ENCODE measurements around the gene ITLN1.

The ITLN1 gene

DNA sequence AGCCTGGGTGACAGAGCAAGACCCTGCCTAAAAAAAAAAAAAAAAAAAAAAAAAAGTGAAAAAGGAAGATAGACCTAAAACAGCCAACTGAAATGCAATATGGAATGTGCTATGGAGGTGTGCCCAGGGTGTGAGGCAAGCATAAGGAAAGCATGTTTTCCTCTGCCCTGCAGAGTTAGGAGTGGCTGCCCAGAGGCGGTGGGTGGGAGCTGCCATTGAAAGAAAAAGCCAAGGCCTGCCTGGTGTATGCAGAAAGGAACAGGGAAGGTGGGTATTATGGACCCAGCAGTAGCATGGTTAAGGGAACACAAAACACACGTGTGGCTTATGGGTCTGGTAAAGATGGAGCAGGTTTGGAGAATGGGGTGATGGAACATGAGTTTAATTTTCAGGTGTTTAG is 31.2 kb downstream of the ITLN1 start:
- TF ChIP-seq, protein P1, sequence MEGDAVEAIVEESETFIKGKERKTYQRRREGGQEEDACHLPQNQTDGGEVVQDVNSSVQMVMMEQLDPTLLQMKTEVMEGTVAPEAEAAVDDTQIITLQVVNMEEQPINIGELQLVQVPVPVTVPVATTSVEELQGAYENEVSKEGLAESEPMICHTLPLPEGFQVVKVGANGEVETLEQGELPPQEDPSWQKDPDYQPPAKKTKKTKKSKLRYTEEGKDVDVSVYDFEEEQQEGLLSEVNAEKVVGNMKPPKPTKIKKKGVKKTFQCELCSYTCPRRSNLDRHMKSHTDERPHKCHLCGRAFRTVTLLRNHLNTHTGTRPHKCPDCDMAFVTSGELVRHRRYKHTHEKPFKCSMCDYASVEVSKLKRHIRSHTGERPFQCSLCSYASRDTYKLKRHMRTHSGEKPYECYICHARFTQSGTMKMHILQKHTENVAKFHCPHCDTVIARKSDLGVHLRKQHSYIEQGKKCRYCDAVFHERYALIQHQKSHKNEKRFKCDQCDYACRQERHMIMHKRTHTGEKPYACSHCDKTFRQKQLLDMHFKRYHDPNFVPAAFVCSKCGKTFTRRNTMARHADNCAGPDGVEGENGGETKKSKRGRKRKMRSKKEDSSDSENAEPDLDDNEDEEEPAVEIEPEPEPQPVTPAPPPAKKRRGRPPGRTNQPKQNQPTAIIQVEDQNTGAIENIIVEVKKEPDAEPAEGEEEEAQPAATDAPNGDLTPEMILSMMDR (IDR thresholded peaks at IDR 0.05; ENCODE audit: control insufficient read depth, insufficient read depth, low read depth, low read length, missing control alignments): no peak
- no peak for DNase-seq (ENCODE audit: low read depth)
- no peak overlapping the region for H3K4me3 ChIP-seq (ENCODE audit: control insufficient read depth, low read depth, low read length)

DNA sequence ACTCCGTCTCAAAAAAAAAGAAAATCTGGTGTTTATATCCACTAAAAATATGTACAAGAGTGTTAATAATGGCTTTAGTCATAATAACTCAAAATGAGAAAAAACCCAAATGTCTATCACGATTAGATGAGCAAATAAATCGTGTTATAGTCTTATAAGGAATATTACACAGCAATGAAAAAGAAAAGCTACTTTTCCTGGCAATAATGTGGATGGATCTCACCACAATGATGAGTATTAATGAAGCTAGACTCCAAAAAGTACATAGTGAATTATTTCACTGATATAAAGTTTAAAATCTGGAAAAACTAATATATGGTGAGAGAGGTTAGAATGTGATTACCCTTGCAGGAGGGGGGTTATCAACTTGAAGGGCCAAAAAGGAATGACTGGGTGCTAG is 32.0 kb downstream of the ITLN1 start:
- DNase-seq (ENCODE audit: low read depth): no peak
- H3K4me3 ChIP-seq (ENCODE audit: control insufficient read depth, low read depth, low read length): no peak overlapping the region
- TF ChIP-seq, protein P1 (IDR thresholded peaks at IDR 0.05; ENCODE audit: control insufficient read depth, insufficient read depth, low read depth, low read length, missing control alignments): no peak

DNA sequence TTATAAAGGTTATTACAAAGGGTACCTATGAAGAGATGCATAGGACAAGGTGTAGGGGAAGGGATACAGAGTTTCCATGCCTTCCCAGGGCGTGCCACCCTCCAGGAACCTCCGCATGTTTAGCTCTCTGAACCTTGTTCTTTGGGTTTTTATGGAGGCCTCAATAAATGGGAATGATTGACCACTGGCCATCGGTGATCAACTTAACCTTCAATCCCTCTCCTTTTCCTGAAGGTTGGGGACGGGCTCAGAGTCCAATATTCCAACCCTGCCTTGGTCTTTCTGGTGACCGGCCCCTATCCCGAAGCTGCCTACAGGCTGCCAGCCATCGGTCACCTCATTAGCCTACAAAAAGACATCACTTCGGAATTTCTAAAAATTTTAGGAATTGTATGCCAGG is 34.0 kb downstream of the ITLN1 start:
- DNase-seq (ENCODE audit: low read depth): no peak
- TF ChIP-seq, protein P1 (IDR thresholded peaks at IDR 0.05; ENCODE audit: control insufficient read depth, insufficient read depth, low read depth, low read length, missing control alignments): no peak
- no peak overlapping the region for H3K4me3 ChIP-seq (ENCODE audit: control insufficient read depth, low read depth, low read length)

DNA sequence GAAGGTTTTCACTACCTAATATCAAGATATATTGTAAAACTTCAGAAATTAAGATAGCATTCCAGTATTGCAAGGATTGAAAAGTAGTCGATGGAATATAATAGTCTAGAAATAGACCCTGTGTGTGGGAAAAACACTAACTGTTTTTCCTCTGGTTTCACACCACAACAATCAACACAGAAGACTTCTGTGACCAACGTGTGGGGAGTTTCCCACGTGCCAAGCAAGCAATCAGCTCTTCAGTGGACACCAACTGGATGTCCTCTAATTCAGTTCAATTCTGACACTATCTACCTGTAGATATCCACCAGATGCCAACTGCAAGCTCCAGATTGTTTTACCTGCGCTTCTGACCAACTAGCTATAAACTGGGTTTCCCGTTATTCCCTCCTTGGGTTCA is 34.4 kb downstream of the ITLN1 start:
- TF ChIP-seq, protein P1 (IDR thresholded peaks at IDR 0.05; ENCODE audit: control insufficient read depth, insufficient read depth, low read depth, low read length, missing control alignments): no peak

DNA sequence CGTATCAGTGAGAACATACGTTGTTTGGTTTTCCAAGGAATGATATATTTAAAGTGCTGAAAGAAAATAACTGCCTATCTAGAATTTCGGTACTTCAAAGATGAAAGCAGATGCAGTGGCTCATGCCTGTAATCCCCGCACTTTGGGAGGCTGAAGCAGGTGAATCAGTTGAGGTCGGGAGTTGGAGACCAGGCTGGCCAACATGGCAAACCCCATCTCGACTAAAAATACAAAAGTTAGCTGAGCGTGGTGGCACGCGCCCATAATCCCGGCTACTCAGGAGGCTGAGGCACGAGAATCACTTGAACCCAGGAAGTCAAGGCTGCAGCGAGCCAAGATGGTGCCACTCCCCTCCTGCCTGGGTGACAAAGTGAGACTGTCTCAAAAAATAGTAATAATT is 38.7 kb downstream of the ITLN1 start:
- DNase-seq (ENCODE audit: low read depth): no peak
- no peak overlapping the region for H3K4me3 ChIP-seq (ENCODE audit: control insufficient read depth, low read depth, low read length)
- TF ChIP-seq, protein P1 (IDR thresholded peaks at IDR 0.05; ENCODE audit: control insufficient read depth, insufficient read depth, low read depth, low read length, missing control alignments): no peak

More for the DNA sequence above, 34.4 kb downstream of the ITLN1 start:
- no peak overlapping the region for H3K4me3 ChIP-seq (ENCODE audit: control insufficient read depth, low read depth, low read length)
- DNase-seq (ENCODE audit: low read depth): no peak

DNA sequence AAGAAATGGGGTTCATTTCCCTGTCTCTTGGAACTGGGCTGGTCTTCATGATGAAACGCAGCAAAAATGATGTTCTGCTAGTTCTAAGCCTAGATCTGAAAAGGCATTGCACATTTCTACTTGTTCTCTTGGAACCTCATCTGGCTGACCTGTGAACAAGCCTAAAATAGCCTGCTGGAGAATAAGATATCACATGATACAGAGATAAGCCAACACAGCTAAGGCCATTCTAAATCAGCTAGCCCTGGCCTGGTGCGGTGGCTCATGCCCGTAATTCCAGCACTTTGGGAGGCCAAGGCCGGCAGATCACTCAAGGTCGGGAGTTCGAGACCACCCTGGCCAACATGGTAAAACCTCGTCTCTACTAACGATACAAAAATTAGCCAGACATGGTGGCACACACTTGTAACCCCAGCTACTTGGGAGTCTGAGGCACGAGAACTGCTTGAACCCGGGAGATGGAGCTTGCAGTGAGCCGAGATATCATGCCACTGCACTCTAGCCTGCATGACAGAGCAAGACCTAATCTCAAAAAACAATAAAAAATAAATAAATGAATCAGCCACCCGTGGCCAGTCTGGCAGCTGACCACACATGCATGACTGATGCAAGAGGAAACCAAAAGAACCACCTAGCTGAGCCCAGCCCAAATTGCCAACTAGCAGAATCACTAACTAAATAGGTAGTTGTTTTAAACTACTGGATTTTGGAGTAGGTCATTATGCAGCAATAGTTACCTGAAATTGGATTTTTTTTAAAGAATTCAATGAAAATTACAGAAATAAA is 40.3 kb downstream of the ITLN1 start:
- TF ChIP-seq, protein P1 (IDR thresholded peaks at IDR 0.05; ENCODE audit: control insufficient read depth, insufficient read depth, low read depth, low read length, missing control alignments): no peak
- H3K4me3 ChIP-seq (ENCODE audit: control insufficient read depth, low read depth, low read length): no peak overlapping the region
- no peak for DNase-seq (ENCODE audit: low read depth)
